GM13976 (cell line): Measurements from ENCODE around the gene ZIC1.

Experiments
- DNase-seq: peaks from one replicate; pipeline ENCODE4 v3.0.0; 2012; ENCODE audit warnings: low spot score
- in situ Hi-C: fragments of 300-500 bp; cut with MboI; formaldehyde crosslinking; loops from one replicate; pipeline ENCODE4 v1.12.0; 2022; ENCODE audit warnings: low sequenced_read_pairs, mixed read lengths, inconsistent platforms; ENCODE audit not compliant: unreplicated experiment
- TF ChIP-seq, protein P1 (sequence below): IDR thresholded peaks from 2 replicates; pipeline ENCODE4 v1.5.1; 2012; ENCODE audit warnings: borderline replicate concordance, mild to moderate bottlenecking; ENCODE audit not compliant: insufficient read depth; ENCODE audit errors: extremely low read depth, missing control alignments, control extremely low read depth

The ZIC1 gene

DNA sequence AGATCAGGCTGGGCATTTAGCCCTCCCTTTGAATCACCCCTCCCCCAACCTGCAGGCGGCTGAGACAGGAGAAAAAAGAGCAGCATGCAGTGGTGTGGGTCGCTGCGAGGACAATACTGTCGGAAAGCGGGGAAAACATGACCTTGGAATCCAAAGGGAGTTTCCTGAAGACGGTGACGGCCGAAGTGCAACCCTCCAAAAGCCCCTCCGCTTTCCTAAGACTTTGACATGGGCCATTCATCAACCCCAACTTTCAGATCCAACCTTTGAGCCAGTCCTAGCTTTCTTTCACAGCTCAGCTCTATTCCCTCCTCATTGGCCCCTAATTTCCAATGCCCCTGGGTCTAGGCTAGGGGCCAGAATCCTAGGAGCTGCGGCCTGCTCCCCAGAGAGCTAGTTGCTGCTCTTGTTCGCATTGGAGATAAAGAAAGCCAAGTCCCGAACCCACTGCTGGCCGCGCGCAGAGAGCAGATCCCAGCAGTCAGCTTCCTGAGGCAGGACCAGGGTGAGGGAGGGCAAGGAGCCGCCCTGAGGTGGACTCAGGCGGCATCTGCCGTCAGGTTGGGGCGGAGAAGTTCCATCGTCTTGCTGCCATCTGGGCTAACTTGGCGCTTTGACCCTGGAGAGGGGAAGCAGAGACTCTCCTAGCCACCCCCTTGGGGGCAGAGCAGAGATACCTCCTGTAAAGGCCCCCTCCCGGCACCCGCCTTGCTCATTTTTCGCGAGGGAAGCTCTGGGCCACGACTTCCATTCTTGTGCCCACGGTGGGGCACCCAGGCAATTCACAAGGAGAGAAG lies 3.7 kb upstream of the ZIC1 start:
- in situ Hi-C loops, result no loop called here
- TF ChIP-seq, protein P1, sequence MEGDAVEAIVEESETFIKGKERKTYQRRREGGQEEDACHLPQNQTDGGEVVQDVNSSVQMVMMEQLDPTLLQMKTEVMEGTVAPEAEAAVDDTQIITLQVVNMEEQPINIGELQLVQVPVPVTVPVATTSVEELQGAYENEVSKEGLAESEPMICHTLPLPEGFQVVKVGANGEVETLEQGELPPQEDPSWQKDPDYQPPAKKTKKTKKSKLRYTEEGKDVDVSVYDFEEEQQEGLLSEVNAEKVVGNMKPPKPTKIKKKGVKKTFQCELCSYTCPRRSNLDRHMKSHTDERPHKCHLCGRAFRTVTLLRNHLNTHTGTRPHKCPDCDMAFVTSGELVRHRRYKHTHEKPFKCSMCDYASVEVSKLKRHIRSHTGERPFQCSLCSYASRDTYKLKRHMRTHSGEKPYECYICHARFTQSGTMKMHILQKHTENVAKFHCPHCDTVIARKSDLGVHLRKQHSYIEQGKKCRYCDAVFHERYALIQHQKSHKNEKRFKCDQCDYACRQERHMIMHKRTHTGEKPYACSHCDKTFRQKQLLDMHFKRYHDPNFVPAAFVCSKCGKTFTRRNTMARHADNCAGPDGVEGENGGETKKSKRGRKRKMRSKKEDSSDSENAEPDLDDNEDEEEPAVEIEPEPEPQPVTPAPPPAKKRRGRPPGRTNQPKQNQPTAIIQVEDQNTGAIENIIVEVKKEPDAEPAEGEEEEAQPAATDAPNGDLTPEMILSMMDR, result no peak
- DNase-seq, result no peak

DNA sequence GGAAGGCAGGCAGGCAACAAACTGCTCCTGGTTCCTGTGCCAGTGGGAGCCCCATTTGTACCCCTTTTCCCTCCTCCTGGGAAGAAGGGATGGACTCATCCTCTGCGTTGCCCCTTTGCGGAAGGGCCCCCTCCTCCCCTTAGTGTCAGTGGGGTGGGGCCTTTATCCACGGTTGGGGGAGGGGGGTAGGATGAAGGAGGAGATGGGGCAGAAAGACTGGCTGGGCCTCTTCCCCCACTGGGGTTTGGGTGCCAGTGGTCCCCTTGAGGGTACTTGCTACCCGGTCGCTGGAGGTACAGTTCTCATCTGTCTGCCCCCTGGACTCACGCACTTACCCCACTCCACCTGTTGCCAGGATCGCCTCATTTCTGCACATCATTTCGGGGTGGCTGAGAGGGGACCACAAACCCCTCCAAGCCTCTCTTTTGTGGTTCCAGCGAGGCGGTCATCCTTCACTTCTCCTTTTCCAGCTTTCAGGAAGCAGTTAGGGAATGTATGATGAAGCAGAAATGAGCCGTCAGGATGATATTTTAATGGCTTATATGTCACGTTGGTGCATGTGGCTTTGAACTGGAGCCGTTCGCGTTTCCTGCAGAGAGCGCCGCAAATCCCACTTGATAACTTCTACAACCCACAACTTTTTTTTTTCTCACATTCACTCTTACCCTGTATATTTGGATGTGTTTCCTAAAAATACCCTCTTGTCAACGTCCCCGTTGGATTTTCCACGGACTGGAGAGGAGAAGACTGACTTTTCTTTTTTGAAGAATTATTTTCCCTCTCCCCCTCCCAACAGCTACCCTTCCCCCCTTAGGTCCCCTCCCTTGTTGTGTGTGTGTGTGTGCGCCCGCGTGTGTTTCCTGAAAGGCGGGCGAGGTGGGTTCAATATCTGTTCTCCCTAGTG lies 2.9 kb upstream of the ZIC1 start, which contains the start of gene ZIC4:
TSS of gene ZIC4 (minus strand) at position 516 of the 904 bp plus-strand sequence. CDS start 3,746 bp downstream, outside the sequence.
- TF ChIP-seq, protein P1, result no peak
- in situ Hi-C loops, result no loop called here
- no peak for DNase-seq

DNA sequence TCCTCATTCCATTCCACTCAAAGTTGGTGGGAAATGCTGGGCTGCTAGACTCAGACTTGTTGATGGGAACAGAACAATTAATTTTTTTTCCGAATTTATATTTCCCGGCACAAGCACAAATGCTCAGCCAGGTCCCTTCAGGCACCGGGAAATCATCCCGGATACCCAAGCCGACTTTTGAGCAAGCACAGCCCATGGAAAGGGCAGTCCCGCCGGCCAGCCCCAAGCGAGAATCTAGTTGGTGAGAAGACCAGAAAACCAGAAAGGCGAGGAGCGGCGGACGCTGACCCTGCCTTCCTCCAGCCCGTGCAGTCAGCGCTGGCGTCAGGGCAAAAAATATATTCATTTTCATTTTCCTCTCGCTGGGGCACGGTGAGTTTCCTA lies 2.1 kb upstream of the ZIC1 start:
- DNase-seq, result no peak
- TF ChIP-seq, protein P1, result no peak
- in situ Hi-C loops, result no loop called here

DNA sequence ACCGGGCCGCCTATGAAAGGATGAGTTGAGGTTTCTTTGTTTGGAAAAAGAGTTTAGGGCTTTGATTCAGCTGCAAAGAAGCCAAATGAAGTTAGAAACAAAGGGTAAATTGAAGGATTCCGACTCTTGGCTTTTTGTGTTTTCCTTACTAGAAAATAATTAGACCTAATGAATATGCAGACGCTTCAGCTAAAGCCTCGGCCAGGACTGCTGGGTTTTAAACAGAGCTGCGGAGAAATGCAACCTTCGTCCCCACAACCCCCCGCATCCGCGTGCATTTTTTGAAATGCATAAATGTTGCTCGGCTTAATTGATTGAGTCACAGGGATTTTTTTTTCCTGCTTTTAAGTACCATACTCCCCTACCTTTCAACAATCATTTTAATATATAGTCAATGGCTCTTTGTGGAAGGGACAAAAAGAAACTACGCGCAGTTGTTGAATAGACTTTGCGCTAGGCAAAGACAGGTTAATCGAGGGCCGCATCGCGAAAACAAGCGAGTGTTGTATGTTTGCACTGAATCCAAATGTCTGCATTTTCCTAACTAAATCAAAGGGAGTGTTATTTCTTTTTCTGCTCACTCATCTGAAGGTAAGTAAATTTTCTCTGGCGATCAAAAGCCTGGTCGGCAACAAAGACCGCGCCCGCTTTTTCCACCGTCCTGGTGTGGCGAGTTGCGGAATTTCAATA lies 1.5 kb upstream of the ZIC1 start:
- in situ Hi-C loops, result no loop called here
- TF ChIP-seq, protein P1, result no peak
- DNase-seq, result no peak

DNA sequence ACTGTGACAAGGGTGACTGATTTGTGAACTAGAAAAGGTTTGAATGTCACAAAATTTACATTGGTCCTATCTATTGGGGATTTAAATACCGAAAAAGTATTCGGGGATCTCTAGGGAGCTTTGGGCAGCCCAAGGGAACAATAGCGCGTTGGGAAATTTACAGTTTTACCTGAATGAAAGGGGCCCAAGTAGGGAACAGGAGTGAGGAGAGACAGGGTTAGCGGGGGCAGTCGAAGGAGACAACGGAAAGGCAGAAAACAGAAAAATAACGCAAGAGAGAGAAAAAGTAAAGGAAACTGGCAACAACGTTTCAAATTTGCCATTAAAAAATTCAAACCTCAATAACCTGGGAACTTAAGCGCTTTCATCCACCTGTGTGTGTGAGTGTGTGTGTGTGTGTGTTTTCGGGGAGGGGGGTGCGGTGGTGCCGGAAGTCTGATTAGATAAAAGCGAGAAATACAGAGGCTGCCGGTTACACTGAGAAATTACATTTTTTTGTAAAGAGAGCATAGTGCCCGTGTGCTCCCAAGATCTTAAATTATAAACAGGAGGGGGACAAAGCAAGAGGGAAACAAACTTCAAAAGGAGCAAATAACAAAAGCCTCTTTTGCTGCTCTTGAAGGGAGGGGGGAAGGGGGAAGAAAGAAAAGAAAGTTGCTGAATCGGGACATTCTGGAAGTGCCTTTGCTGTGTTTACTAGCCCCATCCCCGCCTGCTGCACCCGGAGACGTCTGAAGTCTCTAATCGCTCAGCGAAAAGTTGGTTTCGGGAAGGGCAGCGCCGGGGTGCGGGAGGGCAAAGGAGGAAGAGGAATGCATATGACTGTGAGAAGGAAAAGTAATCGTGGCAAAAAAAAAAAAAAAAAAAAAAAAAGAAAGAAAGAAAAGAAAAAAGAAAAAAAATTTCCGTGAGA lies 721 bp upstream of the ZIC1 start:
- in situ Hi-C loops, result no loop called here
- no peak for DNase-seq
- TF ChIP-seq, protein P1, result no peak
